Measurements from ENCODE around the gene RPTOR. TPM values are rescaled to one million over a fixed set of nuclear protein-coding genes. Genes with fewer than 3 reads are reported as not detected.

RPTOR gene
- polyA plus RNA-seq, 1 experiment: 10.8 TPM

DNA sequence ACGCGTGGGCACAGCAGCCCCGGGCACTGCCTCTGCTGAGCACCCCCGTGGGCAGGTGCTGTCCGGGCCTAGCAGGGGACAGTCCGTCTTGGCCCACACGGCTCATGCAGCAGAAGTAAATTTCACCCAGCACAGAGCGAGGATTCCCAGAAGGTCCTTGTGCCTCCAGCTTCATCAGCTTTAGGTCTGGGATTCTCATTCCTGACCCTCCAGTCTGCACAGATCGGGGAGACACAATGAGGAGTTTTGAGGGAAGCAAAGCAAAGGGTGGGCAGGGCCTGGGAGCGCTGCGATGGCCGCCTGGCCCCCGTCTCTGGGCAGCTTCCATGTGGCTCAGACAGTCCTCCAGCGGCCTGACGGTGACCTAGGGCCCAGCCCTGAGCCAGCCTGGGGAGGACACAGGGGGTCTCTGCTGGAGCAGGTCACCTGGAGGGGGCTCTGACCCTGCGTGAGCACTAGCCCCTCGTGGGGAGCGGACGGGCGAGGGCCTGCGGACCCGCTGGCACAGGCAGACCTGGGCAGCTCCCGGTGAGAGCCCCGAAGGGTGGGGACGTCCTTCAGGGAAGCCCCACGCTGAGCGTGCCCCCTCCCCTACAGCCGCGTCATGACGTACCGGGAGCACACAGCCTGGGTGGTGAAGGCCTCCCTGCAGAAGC is 416.3 kb downstream of the RPTOR start:
- Histone ChIP-seq H3K36me3 (ENCODE audit: control insufficient read depth, insufficient read depth, low read length) (peaks cover 4% of the 10 kb centered on the region), H3K27me3 (ENCODE audit: control insufficient read depth, insufficient read depth, low read length) (no peaks in the 10 kb centered on the region), H3K4me3 (ENCODE audit: low read depth, low read length) (no peak overlapping the region)
- TF ChIP-seq, protein P1, sequence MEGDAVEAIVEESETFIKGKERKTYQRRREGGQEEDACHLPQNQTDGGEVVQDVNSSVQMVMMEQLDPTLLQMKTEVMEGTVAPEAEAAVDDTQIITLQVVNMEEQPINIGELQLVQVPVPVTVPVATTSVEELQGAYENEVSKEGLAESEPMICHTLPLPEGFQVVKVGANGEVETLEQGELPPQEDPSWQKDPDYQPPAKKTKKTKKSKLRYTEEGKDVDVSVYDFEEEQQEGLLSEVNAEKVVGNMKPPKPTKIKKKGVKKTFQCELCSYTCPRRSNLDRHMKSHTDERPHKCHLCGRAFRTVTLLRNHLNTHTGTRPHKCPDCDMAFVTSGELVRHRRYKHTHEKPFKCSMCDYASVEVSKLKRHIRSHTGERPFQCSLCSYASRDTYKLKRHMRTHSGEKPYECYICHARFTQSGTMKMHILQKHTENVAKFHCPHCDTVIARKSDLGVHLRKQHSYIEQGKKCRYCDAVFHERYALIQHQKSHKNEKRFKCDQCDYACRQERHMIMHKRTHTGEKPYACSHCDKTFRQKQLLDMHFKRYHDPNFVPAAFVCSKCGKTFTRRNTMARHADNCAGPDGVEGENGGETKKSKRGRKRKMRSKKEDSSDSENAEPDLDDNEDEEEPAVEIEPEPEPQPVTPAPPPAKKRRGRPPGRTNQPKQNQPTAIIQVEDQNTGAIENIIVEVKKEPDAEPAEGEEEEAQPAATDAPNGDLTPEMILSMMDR (IDR thresholded peaks at IDR 0.05; ENCODE audit: insufficient read depth, low read depth, low read length): no peak
- ChIA-PET CTCF (interaction anchor here (0.6 to 1.0 kb wide), 2 partner anchors 111 to 534 kb away, joined by 3 read pairs; no protein-coding TSS in a partner anchor), POLR2A (no interaction called here)
- no peak for DNase-seq (ENCODE audit: low read depth)

DNA sequence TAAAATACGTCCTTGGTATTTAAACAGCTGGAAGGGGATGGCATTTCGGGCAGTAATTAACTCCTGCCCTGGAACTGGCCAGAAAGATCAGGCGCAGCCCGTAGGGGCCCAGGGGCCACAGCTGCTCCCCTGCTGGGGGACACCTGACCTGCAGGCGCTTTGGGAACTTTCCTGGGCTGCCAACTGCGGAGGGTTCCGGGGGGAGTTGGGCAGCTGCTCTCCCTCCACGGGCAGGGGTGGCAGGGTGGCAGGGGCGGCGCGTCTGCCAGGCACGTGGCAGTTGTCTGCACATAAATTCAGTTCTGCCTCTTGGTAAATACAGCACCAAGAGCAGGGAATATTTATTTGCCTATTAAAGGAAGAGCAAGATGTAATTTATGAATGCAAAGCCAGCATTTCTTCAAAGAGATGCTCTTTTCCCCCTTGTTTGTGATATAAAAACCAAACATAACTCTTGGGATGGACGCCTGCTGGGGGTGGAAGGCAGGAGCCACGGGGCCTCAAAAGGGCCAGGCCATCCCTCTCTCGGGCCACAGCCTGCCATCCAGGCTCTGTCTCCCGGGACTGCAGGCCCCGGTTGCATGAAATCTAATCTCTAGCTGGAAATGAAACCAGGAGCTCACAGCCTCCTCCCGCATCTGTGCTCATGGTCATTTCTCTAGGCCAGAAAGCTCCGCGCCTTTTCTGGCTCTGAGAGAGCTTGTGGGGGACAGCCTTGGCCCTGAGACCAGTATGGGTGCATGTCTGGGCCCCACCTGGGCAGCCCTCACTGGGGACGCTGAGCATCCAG is 417.1 kb downstream of the RPTOR start:
- Histone ChIP-seq H3K4me3 (ENCODE audit: low read depth, low read length) (no peak overlapping the region), H3K36me3 (ENCODE audit: control insufficient read depth, insufficient read depth, low read length) (peaks cover 4% of the 10 kb centered on the region), H3K27me3 (ENCODE audit: control insufficient read depth, insufficient read depth, low read length) (no peaks in the 10 kb centered on the region)
- CTCF ChIA-PET: interaction anchor here (1.0 kb wide), 1 partner anchor 535 kb away, joined by 3 read pairs; no protein-coding TSS in a partner anchor
- POLR2A ChIA-PET: no interaction called here
- TF ChIP-seq, protein P1 (IDR thresholded peaks at IDR 0.05; ENCODE audit: insufficient read depth, low read depth, low read length): no peak
- DNase-seq (ENCODE audit: low read depth): no peak

DNA sequence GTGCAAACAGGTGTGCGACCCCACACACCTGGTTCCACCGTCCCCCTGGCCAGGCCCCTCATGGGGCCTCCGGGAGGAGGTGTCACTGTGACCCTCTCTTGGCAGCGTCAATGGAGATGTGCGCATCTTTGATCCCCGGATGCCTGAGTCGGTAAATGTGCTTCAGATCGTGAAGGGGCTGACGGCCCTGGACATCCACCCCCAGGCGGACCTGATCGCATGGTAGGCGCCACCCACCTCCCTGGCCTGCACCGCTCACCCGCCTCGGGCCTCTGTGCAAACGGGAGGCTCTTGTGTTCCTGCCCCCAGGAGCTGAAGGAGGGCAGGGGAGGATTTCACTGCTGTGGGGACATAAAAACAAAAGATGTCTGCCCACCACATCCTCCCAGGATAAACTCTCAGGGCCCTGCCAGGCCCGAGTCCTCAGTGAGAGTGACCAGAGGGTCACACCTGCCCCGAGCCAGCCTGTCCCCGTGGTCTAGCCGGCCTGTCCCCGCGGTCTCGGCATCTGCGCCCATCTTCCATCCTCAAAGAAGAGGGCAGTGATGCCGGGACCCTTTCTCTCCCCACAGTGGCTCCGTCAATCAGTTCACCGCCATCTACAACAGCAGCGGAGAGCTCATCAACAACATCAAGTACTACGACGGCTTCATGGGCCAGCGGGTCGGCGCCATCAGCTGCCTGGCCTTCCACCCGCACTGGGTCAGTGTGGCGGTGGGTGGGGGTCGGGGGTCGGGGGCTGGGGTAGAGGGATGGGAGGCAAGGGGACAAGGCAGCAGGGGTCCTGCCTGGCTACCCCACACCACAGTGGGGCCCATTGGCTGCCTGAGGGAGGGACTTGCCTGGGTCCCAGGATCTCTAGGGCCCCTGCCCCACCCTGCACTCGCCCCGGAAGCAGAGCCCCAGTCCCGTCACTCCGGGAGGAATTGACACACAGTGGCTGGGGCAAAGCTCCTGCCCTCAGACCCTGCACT is 418.0 kb downstream of the RPTOR start:
- no peaks in the 10 kb centered on the region for H3K27me3 ChIP-seq (ENCODE audit: control insufficient read depth, insufficient read depth, low read length)
- TF ChIP-seq, protein P1 (IDR thresholded peaks at IDR 0.05; ENCODE audit: insufficient read depth, low read depth, low read length): no peak
- CTCF ChIA-PET: no interaction called here
- POLR2A ChIA-PET: no interaction called here
- DNase-seq (ENCODE audit: low read depth): no peak
- H3K36me3 ChIP-seq (ENCODE audit: control insufficient read depth, insufficient read depth, low read length): peaks cover 3% of the 10 kb centered on the region
- H3K4me3 ChIP-seq (ENCODE audit: low read depth, low read length): no peak overlapping the region

DNA sequence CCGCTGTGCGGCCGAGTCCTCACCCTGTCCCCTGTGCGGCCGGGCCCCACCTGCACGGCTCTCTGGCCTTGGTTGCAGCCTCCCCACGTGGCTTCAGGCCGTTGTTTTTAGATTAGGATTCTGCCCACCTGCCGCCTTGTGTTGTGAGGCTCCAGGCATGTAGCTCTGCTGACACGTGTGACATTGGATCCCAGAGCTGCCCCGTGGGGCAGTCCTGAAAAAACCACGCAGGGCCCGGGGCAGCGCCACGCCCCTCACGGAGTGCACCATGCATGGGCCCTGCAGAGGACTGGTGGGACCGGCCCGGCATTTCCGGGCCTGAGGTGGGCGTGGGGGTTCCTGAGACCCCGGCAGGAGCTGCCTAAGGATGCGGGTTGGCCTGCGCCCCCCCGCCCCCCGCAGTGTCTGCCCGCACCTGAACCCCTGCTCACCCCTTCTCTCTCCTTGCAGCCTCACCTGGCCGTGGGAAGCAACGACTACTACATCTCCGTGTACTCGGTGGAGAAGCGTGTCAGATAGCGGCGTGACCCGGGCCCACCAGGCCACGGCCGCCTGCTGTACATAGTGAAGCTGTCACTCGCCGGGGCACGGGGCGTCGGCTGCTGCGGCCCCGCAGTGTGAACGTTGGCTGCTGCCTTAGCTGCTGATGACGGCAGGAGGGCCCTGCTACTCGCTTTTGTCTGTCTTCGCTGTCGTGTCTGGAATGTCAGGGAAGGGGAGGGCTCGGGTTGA is 419.3 kb downstream of the RPTOR start:
- CTCF ChIA-PET: no interaction called here
- TF ChIP-seq, protein P1 (IDR thresholded peaks at IDR 0.05; ENCODE audit: insufficient read depth, low read depth, low read length): no peak
- Histone ChIP-seq H3K4me3 (ENCODE audit: low read depth, low read length) (no peak overlapping the region), H3K27me3 (ENCODE audit: control insufficient read depth, insufficient read depth, low read length) (no peaks in the 10 kb centered on the region), H3K36me3 (ENCODE audit: control insufficient read depth, insufficient read depth, low read length) (peaks cover 2% of the 10 kb centered on the region)
- no peak for DNase-seq (ENCODE audit: low read depth)
- POLR2A ChIA-PET: no interaction called here

All from BJ (cell line).